GM23338 (cell line): ENCODE results near the gene ABCC1. TPM values are rescaled to one million over a fixed set of nuclear protein-coding genes. Genes with fewer than 3 reads are reported as not detected.

Source experiments
- ATAC-seq: fragments of 200-7000 bp; cut with Tn5 transposase; 3 replicates; pipeline ENCODE4 v1.9.1; 2020
- DNase-seq: peaks from one replicate; pipeline ENCODE4 v3.0.0-alpha.2; 2015; ENCODE audit warnings: low spot score
- H2AFZ ChIP-seq: fragments of 200-600 bp; sonication (generic); 2 replicates; pipeline ENCODE4 v1.8.0; 2016; ENCODE audit warnings: antibody characterized with exemption, mild to moderate bottlenecking, moderate library complexity
- H3F3A ChIP-seq: fragments of 200-600 bp; sonication (generic); replicated peaks from 2 replicates; pipeline ENCODE4 v1.8.0; 2017; ENCODE audit warnings: antibody characterized with exemption, mixed run types, low read depth
- H3K27ac ChIP-seq: fragments of 200-600 bp; sonication (generic); 2 replicates; pipeline ENCODE4 v1.6.1; 2016; ENCODE audit warnings: low read depth
- H3K27me3 ChIP-seq: fragments of 200-600 bp; sonication (generic); 2 replicates; pipeline ENCODE4 v1.8.0; 2016; ENCODE audit warnings: mild to moderate bottlenecking, mixed run types, moderate library complexity; ENCODE audit not compliant: insufficient read depth
- H3K36me3 ChIP-seq: fragments of 200-600 bp; sonication (generic); 2 replicates; pipeline ENCODE4 v1.8.0; 2016; ENCODE audit warnings: mild to moderate bottlenecking; ENCODE audit not compliant: insufficient read depth
- H3K4me1 ChIP-seq: fragments of 200-600 bp; sonication (generic); 2 replicates; pipeline ENCODE4 v1.8.0; 2016; ENCODE audit warnings: mild to moderate bottlenecking, moderate library complexity; ENCODE audit not compliant: insufficient read depth
- H3K4me2 ChIP-seq: fragments of 200-600 bp; sonication (generic); 2 replicates; pipeline ENCODE4 v1.7.1; 2017; ENCODE audit warnings: mixed run types
- H3K4me3 ChIP-seq: fragments of 200-600 bp; sonication (generic); 2 replicates; pipeline ENCODE4 v1.6.1; 2016; ENCODE audit warnings: mixed run types
- H3K79me2 ChIP-seq: fragments of 200-600 bp; sonication (generic); replicated peaks from 2 replicates; pipeline ENCODE4 v1.8.0; 2017; ENCODE audit warnings: mild to moderate bottlenecking; ENCODE audit not compliant: insufficient read depth
- H3K9me2 ChIP-seq: fragments of 200-600 bp; sonication (generic); 2 replicates; pipeline ENCODE4 v1.8.0; 2017; ENCODE audit not compliant: insufficient read depth
- H4K20me1 ChIP-seq: fragments of 200-600 bp; sonication (generic); replicated peaks from 2 replicates; pipeline ENCODE4 v1.8.0; 2017; ENCODE audit warnings: mild to moderate bottlenecking; ENCODE audit not compliant: insufficient read depth
- H3K27ac Mint-ChIP-seq: 2 replicates; pipeline ENCODE4 v1.8.0; 2020; ENCODE audit warnings: inconsistent platforms, mild to moderate bottlenecking, moderate library complexity, mixed read lengths
- H3K27me3 Mint-ChIP-seq: 3 replicates; pipeline ENCODE4 v1.8.0; 2022; ENCODE audit warnings: low read depth, mild to moderate bottlenecking, moderate library complexity, mixed read lengths, inconsistent platforms; ENCODE audit not compliant: insufficient read depth, poor library complexity
- H3K36me3 Mint-ChIP-seq: 3 replicates; pipeline ENCODE4 v1.8.0; 2021; ENCODE audit warnings: low read depth, mild to moderate bottlenecking, inconsistent platforms, moderate library complexity, mixed read lengths
- H3K4me1 Mint-ChIP-seq: 3 replicates; pipeline ENCODE4 v1.8.0; 2020; ENCODE audit warnings: mild to moderate bottlenecking, inconsistent platforms, mixed read lengths
- H3K4me3 Mint-ChIP-seq: 3 replicates; pipeline ENCODE4 v1.8.0; 2021; ENCODE audit warnings: moderate library complexity, mild to moderate bottlenecking, inconsistent platforms, mixed read lengths
- H3K9me3 Mint-ChIP-seq: 3 replicates; pipeline ENCODE4 v1.8.0; 2020; ENCODE audit warnings: moderate library complexity, mild to moderate bottlenecking, inconsistent platforms, mixed read lengths
- CREB1 ChIP-seq: fragments of 250-450 bp; sonication (Bioruptor Pico); IDR thresholded peaks from 2 replicates; pipeline ENCODE4 v1.5.0; 2020; ENCODE audit warnings: low read depth, mild to moderate bottlenecking, moderate library complexity
- EZH2 ChIP-seq: fragments of 200-600 bp; sonication (generic); IDR thresholded peaks from one replicate; pipeline ENCODE4 v1.8.0; 2017; ENCODE audit warnings: antibody characterized with exemption, mild to moderate bottlenecking, low read depth; ENCODE audit not compliant: unreplicated experiment
- EZH2phosphoT487 ChIP-seq: fragments of 200-600 bp; sonication (generic); IDR thresholded peaks from one replicate; pipeline ENCODE4 v1.8.1; 2018; ENCODE audit warnings: antibody characterized with exemption; ENCODE audit not compliant: unreplicated experiment
- JUNB ChIP-seq: IDR thresholded peaks from one replicate; pipeline ENCODE4 v1.6.1; 2016; ENCODE audit warnings: antibody characterized with exemption; ENCODE audit not compliant: unreplicated experiment
- NANOG ChIP-seq: IDR thresholded peaks from 2 replicates; pipeline ENCODE4 v1.6.1; 2016; ENCODE audit warnings: antibody characterized with exemption, borderline replicate concordance
- POLR2AphosphoS5 ChIP-seq: IDR thresholded peaks from 2 replicates; pipeline ENCODE4 v1.6.1; 2016; ENCODE audit warnings: antibody characterized with exemption, low read depth
- ZNF114 ChIP-seq: fragments of 250-450 bp; sonication (Bioruptor Pico); IDR thresholded peaks from 2 replicates; pipeline ENCODE4 v1.5.0; 2020; ENCODE audit warnings: mild to moderate bottlenecking, moderate library complexity
- ZNF331 ChIP-seq: fragments of 250-450 bp; sonication (Bioruptor Pico); IDR thresholded peaks from 2 replicates; pipeline ENCODE4 v1.5.0; 2020; ENCODE audit warnings: low read depth, mild to moderate bottlenecking, moderate library complexity
- polyA plus RNA-seq: library from polyadenylated mRNA; unstranded; fragments of >200 nt; fragmentation: Nextera tagmentation; extraction: Ambion mirVana; gene quantifications from 2 replicates; pipeline ENCODE4 v1.2.1, GENCODE V29; 2016
- total RNA-seq: library from RNA; depleted of rRNA; stranded (reverse); fragments of >200 nt; shearing (Covaris generic); gene quantifications from 2 replicates; pipeline ENCODE4 v1.2.3, GENCODE V29; 2014
- TF ChIP-seq, protein P1 (sequence below), 2 experiments: fragments of 200-600 bp in 1 of 2; sonication (generic) in 1 of 2; conservative IDR thresholded peaks; 2 replicates each; pipeline versions ENCODE4 v1.5.1 to v1.6.1; 2016 to 2017; ENCODE audit warnings: antibody characterized with exemption in 2 of 2, low read depth in 2 of 2, mild to moderate bottlenecking in 2 of 2, moderate library complexity in 1 of 2
- TF ChIP-seq, protein P2 (sequence below): IDR thresholded peaks from one replicate; pipeline ENCODE4 v1.6.1; 2018; ENCODE audit warnings: antibody characterized with exemption; ENCODE audit not compliant: unreplicated experiment
- TF ChIP-seq, protein P3 (sequence below): IDR thresholded peaks from 2 replicates; pipeline ENCODE4 v1.6.1; 2016; ENCODE audit warnings: antibody characterized with exemption
- TF ChIP-seq, protein P4 (sequence below): fragments of 250-450 bp; sonication (Bioruptor Pico); IDR thresholded peaks from 2 replicates; pipeline ENCODE4 v1.5.0; 2020; ENCODE audit warnings: mild to moderate bottlenecking, moderate library complexity

The ABCC1 gene
- total and polyA plus RNA-seq, 2 experiments from 2014 or later, result 11.0 to 46.6 TPM

DNA sequence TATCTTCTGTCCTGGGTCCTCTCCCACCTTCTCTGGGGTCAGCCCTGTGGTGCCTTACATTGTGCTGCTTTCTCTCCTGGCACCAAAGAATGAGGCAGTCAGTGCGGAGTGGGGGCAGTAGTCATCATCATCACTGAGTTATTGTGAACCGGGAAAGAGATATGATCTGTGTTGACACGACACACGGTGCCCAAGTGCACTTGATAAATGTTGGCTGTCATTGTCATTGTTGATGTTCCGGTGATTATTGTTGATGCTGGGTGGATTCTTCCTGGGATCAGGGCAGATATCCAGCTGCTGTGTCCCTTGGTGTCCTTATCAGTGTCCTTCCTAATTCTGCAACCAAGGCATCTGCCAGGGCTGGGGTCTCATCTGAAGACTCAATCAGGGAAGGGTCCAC, 152.2 kb downstream of the ABCC1 start:
- Mint-ChIP-seq H3K9me3 (no peaks in the 10 kb centered on the region), H3K27ac (no peak overlapping the region), H3K4me1 (no peaks in the 10 kb centered on the region), H3K4me3 (no peak overlapping the region), H3K36me3 (peaks cover 71% of the 10 kb centered on the region), H3K27me3 (peaks cover 11% of the 10 kb centered on the region)
- Histone ChIP-seq H2AFZ (no peak overlapping the region), H3K79me2 (no peaks in the 10 kb centered on the region), H3K4me3 (no peak overlapping the region), H3F3A (no peaks in the 10 kb centered on the region), H3K9me2 (no peaks in the 10 kb centered on the region), H3K36me3 (peaks cover 10% of the 10 kb centered on the region; the same call in 1 of the 2 replicates), H3K27ac (no peak overlapping the region), H3K4me2 (no peak overlapping the region), H3K4me1 (no peaks in the 10 kb centered on the region), H3K27me3 (no peaks in the 10 kb centered on the region), H4K20me1 (0 out of 2 replicates have a peak, but pooled peaks cover 9% of the 10 kb centered on the region)
- TF ChIP-seq JUNB, result no peak
- TF ChIP-seq POLR2AphosphoS5, result no peak
- TF ChIP-seq CREB1, result no peak
- TF ChIP-seq, protein P1, sequence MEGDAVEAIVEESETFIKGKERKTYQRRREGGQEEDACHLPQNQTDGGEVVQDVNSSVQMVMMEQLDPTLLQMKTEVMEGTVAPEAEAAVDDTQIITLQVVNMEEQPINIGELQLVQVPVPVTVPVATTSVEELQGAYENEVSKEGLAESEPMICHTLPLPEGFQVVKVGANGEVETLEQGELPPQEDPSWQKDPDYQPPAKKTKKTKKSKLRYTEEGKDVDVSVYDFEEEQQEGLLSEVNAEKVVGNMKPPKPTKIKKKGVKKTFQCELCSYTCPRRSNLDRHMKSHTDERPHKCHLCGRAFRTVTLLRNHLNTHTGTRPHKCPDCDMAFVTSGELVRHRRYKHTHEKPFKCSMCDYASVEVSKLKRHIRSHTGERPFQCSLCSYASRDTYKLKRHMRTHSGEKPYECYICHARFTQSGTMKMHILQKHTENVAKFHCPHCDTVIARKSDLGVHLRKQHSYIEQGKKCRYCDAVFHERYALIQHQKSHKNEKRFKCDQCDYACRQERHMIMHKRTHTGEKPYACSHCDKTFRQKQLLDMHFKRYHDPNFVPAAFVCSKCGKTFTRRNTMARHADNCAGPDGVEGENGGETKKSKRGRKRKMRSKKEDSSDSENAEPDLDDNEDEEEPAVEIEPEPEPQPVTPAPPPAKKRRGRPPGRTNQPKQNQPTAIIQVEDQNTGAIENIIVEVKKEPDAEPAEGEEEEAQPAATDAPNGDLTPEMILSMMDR (conservative IDR thresholded peaks at IDR 0.05; ENCODE audit: low read depth in 2 of 2), result no peak
- TF ChIP-seq, protein P2, sequence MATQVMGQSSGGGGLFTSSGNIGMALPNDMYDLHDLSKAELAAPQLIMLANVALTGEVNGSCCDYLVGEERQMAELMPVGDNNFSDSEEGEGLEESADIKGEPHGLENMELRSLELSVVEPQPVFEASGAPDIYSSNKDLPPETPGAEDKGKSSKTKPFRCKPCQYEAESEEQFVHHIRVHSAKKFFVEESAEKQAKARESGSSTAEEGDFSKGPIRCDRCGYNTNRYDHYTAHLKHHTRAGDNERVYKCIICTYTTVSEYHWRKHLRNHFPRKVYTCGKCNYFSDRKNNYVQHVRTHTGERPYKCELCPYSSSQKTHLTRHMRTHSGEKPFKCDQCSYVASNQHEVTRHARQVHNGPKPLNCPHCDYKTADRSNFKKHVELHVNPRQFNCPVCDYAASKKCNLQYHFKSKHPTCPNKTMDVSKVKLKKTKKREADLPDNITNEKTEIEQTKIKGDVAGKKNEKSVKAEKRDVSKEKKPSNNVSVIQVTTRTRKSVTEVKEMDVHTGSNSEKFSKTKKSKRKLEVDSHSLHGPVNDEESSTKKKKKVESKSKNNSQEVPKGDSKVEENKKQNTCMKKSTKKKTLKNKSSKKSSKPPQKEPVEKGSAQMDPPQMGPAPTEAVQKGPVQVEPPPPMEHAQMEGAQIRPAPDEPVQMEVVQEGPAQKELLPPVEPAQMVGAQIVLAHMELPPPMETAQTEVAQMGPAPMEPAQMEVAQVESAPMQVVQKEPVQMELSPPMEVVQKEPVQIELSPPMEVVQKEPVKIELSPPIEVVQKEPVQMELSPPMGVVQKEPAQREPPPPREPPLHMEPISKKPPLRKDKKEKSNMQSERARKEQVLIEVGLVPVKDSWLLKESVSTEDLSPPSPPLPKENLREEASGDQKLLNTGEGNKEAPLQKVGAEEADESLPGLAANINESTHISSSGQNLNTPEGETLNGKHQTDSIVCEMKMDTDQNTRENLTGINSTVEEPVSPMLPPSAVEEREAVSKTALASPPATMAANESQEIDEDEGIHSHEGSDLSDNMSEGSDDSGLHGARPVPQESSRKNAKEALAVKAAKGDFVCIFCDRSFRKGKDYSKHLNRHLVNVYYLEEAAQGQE, result no peak
- no peak for TF ChIP-seq EZH2phosphoT487
- TF ChIP-seq ZNF331, result no peak
- TF ChIP-seq ZNF114, result no peak
- TF ChIP-seq, protein P3, sequence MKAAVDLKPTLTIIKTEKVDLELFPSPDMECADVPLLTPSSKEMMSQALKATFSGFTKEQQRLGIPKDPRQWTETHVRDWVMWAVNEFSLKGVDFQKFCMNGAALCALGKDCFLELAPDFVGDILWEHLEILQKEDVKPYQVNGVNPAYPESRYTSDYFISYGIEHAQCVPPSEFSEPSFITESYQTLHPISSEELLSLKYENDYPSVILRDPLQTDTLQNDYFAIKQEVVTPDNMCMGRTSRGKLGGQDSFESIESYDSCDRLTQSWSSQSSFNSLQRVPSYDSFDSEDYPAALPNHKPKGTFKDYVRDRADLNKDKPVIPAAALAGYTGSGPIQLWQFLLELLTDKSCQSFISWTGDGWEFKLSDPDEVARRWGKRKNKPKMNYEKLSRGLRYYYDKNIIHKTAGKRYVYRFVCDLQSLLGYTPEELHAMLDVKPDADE, result no peak
- TF ChIP-seq, protein P4, sequence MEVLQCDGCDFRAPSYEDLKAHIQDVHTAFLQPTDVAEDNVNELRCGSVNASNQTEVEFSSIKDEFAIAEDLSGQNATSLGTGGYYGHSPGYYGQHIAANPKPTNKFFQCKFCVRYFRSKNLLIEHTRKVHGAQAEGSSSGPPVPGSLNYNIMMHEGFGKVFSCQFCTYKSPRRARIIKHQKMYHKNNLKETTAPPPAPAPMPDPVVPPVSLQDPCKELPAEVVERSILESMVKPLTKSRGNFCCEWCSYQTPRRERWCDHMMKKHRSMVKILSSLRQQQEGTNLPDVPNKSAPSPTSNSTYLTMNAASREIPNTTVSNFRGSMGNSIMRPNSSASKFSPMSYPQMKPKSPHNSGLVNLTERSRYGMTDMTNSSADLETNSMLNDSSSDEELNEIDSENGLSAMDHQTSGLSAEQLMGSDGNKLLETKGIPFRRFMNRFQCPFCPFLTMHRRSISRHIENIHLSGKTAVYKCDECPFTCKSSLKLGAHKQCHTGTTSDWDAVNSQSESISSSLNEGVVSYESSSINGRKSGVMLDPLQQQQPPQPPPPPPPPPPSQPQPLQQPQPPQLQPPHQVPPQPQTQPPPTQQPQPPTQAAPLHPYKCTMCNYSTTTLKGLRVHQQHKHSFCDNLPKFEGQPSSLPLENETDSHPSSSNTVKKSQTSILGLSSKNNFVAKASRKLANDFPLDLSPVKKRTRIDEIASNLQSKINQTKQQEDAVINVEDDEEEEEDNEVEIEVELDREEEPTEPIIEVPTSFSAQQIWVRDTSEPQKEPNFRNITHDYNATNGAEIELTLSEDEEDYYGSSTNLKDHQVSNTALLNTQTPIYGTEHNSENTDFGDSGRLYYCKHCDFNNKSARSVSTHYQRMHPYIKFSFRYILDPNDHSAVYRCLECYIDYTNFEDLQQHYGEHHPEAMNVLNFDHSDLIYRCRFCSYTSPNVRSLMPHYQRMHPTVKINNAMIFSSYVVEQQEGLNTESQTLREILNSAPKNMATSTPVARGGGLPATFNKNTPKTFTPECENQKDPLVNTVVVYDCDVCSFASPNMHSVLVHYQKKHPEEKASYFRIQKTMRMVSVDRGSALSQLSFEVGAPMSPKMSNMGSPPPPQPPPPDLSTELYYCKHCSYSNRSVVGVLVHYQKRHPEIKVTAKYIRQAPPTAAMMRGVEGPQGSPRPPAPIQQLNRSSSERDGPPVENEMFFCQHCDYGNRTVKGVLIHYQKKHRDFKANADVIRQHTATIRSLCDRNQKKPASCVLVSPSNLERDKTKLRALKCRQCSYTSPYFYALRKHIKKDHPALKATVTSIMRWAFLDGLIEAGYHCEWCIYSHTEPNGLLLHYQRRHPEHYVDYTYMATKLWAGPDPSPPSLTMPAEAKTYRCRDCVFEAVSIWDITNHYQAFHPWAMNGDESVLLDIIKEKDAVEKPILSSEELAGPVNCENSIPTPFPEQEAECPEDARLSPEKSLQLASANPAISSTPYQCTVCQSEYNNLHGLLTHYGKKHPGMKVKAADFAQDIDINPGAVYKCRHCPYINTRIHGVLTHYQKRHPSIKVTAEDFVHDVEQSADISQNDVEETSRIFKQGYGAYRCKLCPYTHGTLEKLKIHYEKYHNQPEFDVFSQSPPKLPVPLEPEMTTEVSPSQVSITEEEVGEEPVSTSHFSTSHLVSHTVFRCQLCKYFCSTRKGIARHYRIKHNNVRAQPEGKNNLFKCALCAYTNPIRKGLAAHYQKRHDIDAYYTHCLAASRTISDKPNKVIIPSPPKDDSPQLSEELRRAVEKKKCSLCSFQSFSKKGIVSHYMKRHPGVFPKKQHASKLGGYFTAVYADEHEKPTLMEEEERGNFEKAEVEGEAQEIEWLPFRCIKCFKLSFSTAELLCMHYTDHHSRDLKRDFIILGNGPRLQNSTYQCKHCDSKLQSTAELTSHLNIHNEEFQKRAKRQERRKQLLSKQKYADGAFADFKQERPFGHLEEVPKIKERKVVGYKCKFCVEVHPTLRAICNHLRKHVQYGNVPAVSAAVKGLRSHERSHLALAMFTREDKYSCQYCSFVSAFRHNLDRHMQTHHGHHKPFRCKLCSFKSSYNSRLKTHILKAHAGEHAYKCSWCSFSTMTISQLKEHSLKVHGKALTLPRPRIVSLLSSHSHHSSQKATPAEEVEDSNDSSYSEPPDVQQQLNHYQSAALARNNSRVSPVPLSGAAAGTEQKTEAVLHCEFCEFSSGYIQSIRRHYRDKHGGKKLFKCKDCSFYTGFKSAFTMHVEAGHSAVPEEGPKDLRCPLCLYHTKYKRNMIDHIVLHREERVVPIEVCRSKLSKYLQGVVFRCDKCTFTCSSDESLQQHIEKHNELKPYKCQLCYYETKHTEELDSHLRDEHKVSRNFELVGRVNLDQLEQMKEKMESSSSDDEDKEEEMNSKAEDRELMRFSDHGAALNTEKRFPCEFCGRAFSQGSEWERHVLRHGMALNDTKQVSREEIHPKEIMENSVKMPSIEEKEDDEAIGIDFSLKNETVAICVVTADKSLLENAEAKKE (CRISPR knock-in tag), result no peak
- no peak for TF ChIP-seq EZH2
- no peak for TF ChIP-seq NANOG
- ATAC-seq (no peak), DNase-seq (no peak)
